ENCODE measurements around the gene RASD2.

GRCh38 chr22:35537232-35537631 is 3.4 kb upstream of the RASD2 start:
- TF ChIP-seq POLR2A (IDR thresholded peaks at IDR 0.05) = no peak
- TF ChIP-seq, protein P1, sequence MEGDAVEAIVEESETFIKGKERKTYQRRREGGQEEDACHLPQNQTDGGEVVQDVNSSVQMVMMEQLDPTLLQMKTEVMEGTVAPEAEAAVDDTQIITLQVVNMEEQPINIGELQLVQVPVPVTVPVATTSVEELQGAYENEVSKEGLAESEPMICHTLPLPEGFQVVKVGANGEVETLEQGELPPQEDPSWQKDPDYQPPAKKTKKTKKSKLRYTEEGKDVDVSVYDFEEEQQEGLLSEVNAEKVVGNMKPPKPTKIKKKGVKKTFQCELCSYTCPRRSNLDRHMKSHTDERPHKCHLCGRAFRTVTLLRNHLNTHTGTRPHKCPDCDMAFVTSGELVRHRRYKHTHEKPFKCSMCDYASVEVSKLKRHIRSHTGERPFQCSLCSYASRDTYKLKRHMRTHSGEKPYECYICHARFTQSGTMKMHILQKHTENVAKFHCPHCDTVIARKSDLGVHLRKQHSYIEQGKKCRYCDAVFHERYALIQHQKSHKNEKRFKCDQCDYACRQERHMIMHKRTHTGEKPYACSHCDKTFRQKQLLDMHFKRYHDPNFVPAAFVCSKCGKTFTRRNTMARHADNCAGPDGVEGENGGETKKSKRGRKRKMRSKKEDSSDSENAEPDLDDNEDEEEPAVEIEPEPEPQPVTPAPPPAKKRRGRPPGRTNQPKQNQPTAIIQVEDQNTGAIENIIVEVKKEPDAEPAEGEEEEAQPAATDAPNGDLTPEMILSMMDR (IDR thresholded peaks at IDR 0.05 in 8 of 11, conservative IDR thresholded peaks at IDR 0.05 in 3 of 11) = no peak
